ENCODE results near the gene MYO1F.

GRCh38 chr19:8617984-8618383, 40.7 kb upstream of the MYO1F start:
- TF ChIP-seq CTCF (IDR thresholded peaks at IDR 0.05) = no peak
- no peak for TF ChIP-seq POLR2A (IDR thresholded peaks at IDR 0.05)
